Head of caudate nucleus (tissue), 42 donors: ENCODE measurements around the gene ENTREP3.
A peak's percentile ranks its signal among the peaks of the same experiment; 100 is the strongest.
"Not testable (repeated sequence)": the region's sequence is repeated elsewhere in the genome, so short reads cannot be mapped to it uniquely, and the experiment has no call there.

ENCODE experiments used
- DNase-seq, 42 donors: peaks; one replicate each; pipeline versions ENCODE4 v3.0.0 to v3.0.0-alpha.2; 2020 to 2021; ENCODE audit warnings: mixed read lengths in 7 of 42
- intact Hi-C: fragments of 100-400 bp; cut with DNase I; formaldehyde crosslinking; loops from one replicate; pipeline ENCODE4 v1.15.0; 2022

The ENTREP3 gene

GRCh38 chr1:155235375-155235774 lies 19.9 kb downstream of the ENTREP3 start:
- DNase-seq, intact Hi-C loops: not testable (repeated sequence)

- intact Hi-C loops = not testable (repeated sequence)
Observed at GRCh38 chr1:155233502-155233901, 21.8 kb downstream of the ENTREP3 start.

GRCh38 chr1:155232001-155232978 lies 23.0 kb downstream of the ENTREP3 start:
- DNase-seq = peak in 17 of 42 donors; percentile 12 to 64 (median 44)
- intact Hi-C loops = not testable (repeated sequence)

More at GRCh38 chr1:155233502-155233901, 21.8 kb downstream of the ENTREP3 start:
- DNase-seq = not testable (repeated sequence)

GRCh38 chr1:155231302-155231701 lies 24.0 kb downstream of the ENTREP3 start:
- intact Hi-C loops, DNase-seq: not testable (repeated sequence)

GRCh38 chr1:155228096-155228427 lies 27.2 kb downstream of the ENTREP3 start:
- intact Hi-C loops = no loop called here
- no peak for DNase-seq

- intact Hi-C loops = no loop called here
- DNase-seq = peak; percentile 97 to 100 (median 99)
Observed at GRCh38 chr1:155227261-155228095, 27.8 kb downstream of the ENTREP3 start.

- peak in 36 of 42 donors; percentile 17 to 69 (median 49) for DNase-seq
- intact Hi-C loops = no loop called here
Observed at GRCh38 chr1:155226910-155227260, 28.4 kb downstream of the ENTREP3 start.

GRCh38 chr1:155226188-155226909 lies 28.9 kb downstream of the ENTREP3 start:
- intact Hi-C loops = no loop called here
- DNase-seq = peak; percentile 53 to 91 (median 76)

- DNase-seq, intact Hi-C loops: not testable (repeated sequence)
Observed at GRCh38 chr1:155225404-155225759, 29.9 kb downstream of the ENTREP3 start.

- intact Hi-C loops = no loop called here
- no peak for DNase-seq
Observed at GRCh38 chr1:155223047-155223446, 32.2 kb downstream of the ENTREP3 start.

GRCh38 chr1:155220211-155220965 lies 34.9 kb downstream of the ENTREP3 start:
- intact Hi-C loops, DNase-seq: not testable (repeated sequence)

GRCh38 chr1:155219592-155220031 lies 35.7 kb downstream of the ENTREP3 start:
- intact Hi-C loops = no loop called here
- peak in 41 of 42 donors; percentile 30 to 90 (median 69) for DNase-seq

- peak in 40 of 42 donors; percentile 21 to 93 (median 78) for DNase-seq
- intact Hi-C loops = no loop called here
Observed at GRCh38 chr1:155218854-155219591, 36.3 kb downstream of the ENTREP3 start.

- DNase-seq, intact Hi-C loops: not testable (repeated sequence)
Observed at GRCh38 chr1:155214702-155215101, 40.6 kb downstream of the ENTREP3 start.

GRCh38 chr1:155212051-155212440 lies 43.2 kb downstream of the ENTREP3 start:
- intact Hi-C loops, DNase-seq: not testable (repeated sequence)

GRCh38 chr1:155211381-155212050 lies 43.8 kb downstream of the ENTREP3 start:
- intact Hi-C loops, DNase-seq: not testable (repeated sequence)
